Peyer's patch (tissue), 4 donors: ENCODE measurements around the gene CDS2.

Source experiments
- CTCF ChIP-seq, 6 experiments: fragments of 450-650 bp in 4 of 6; fragments of 200-600 bp in 2 of 6; sonication (generic) in 1 of 6; IDR thresholded peaks; one replicate each; pipeline ENCODE4 v1.5.1; 2017 to 2019; ENCODE audit warnings: antibody characterized with exemption in 6 of 6, mild to moderate bottlenecking in 3 of 6, moderate library complexity in 1 of 6
- POLR2A ChIP-seq, 2 donors: fragments of 450-650 bp; IDR thresholded peaks; one replicate each; pipeline ENCODE4 v1.5.1; 2017; ENCODE audit warnings: antibody characterized with exemption in 2 of 2, mild to moderate bottlenecking in 2 of 2, moderate library complexity in 2 of 2

GRCh38 chr20:5120185-5120476 lies 6.7 kb upstream of the CDS2 start:
- TF ChIP-seq CTCF (IDR thresholded peaks at IDR 0.05) = no peak
- TF ChIP-seq POLR2A (IDR thresholded peaks at IDR 0.05) = no peak
